ENCODE data around the gene ARID5B.

Gene ARID5B

GRCh38 chr10:61888744-61889143 is 12.8 kb upstream of the ARID5B start:
- DNase-seq (ENCODE audit: low read depth): no peak

DNA sequence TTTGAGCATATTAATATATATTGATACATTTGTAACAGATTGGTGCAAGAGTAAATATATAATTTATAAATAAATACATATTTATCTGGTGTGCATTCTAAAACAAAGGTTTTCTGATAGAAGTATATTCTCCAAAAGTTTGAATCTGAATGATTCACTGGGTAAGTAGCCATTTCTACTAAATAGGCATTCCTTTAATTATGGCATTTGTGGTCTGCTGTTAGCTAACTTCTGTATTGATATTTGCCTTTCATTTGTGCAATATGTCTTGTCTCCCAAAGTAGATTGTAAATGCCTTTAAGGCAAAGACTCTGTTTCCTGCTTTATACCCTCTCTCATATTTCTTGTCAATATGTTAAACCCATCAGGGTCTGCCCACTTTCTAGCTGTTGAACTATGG is 11.1 kb upstream of the ARID5B start:
- no peak for DNase-seq (ENCODE audit: low read depth)

DNA sequence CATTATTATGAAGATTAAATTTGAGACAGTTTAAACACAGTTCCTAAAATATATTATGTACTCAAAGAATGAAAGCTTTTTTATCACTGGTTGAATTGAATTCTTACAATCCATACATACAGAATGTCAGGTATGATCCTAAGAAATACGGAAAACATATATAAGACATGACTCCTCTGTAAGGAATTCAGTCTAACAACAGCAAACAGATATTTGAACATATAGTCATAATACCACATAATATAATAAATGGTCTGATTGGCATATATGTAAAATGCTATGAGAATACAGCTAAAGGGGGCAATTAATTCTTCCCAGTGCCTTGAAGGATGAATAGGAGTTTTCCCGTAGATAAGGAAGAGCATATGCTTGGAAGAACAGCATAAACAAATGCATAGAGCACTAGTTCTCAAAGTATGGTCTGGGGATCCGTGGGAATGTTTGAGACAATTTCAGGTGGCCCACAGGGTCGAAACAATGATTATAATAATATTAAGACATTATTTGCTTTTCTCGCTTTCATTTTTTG is 10.6 kb upstream of the ARID5B start:
- no peak for DNase-seq (ENCODE audit: low read depth)

- no peak for DNase-seq (ENCODE audit: low read depth)
Measured at GRCh38 chr10:61891906-61892585, 9.5 kb upstream of the ARID5B start.

DNA sequence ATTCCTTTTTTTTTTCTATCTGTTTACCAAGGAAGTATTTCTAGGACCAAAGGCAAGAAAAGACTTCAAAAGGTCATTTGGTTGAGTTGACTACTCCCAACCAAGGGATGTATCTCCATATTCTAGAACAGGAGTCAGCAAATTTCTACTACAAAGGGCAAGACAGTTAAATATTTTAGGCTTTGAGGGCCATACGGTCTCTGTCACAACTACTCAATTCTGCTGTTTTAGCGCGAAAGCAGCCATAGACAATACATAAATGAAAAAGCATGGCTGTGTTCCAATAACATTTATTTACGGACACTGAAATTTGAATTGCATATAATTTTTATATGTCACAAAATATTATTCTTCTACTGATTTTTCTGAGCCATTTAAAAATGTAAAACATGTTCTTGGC is 8.5 kb upstream of the ARID5B start:
- no peak for DNase-seq (ENCODE audit: low read depth)

GRCh38 chr10:61894133-61894532 is 7.4 kb upstream of the ARID5B start:
- DNase-seq (ENCODE audit: low read depth): no peak

- DNase-seq (ENCODE audit: low read depth): no peak
Measured at GRCh38 chr10:61895898-61896600, 5.5 kb upstream of the ARID5B start.

GRCh38 chr10:61896854-61897661 is 4.4 kb upstream of the ARID5B start:
- no peak for DNase-seq (ENCODE audit: low read depth)

- DNase-seq (ENCODE audit: low read depth): no peak
Measured at GRCh38 chr10:61897671-61898434, 3.6 kb upstream of the ARID5B start.

GRCh38 chr10:61898435-61898778 is 3.1 kb upstream of the ARID5B start:
- DNase-seq (ENCODE audit: low read depth): no peak

GRCh38 chr10:61899069-61899531 is 2.4 kb upstream of the ARID5B start:
- DNase-seq (ENCODE audit: low read depth): no peak

GRCh38 chr10:61899663-61899996 is 1.9 kb upstream of the ARID5B start:
- no peak for DNase-seq (ENCODE audit: low read depth)

GRCh38 chr10:61899997-61900828 is 1.3 kb upstream of the ARID5B start:
- peak; percentile 35 for DNase-seq (ENCODE audit: low read depth)

- no peak for DNase-seq (ENCODE audit: low read depth)
Measured at GRCh38 chr10:61901829-61902444, 438 bp downstream of the ARID5B start.

DNA sequence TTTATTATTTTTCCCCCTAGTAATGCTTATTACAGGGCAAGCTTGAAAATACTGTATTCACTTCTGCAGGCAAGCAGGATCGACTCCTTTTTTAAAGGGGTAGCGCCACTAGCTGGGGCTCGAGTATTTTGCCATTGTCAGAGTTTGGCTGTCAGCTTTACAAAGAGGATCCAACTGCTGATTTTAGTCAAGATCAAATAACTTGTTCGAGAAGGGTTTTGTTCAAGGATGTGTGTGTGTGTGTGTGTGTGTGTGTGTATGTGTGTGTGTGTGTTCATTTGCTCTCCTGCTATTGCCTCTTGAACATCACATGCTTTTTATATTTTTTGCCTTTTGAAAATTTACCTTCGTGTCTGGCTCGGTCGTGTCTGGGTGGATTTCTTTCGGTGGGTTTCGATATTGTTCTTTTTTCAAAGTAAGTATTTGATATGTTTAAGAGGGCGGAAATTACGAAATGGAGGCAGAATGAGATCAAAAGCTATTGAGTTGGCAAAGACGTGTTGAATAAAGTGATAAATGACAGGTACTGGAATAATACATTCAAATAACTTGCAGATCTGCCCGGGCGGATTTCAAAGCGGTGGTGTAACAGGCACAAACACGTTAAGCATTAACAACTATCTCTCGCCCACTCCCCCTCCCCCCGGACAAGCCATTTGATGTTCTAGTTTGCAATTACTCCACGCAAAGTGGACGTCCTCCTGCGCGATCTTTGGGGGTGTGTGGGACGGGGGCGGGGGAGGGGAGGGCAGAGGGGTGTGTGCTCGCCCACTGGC is 1.1 kb downstream of the ARID5B start:
- peak; percentile 31 for DNase-seq (ENCODE audit: low read depth)

GRCh38 chr10:61903221-61903927 is 1.9 kb downstream of the ARID5B start:
- peak; percentile 41 for DNase-seq (ENCODE audit: low read depth)

DNA sequence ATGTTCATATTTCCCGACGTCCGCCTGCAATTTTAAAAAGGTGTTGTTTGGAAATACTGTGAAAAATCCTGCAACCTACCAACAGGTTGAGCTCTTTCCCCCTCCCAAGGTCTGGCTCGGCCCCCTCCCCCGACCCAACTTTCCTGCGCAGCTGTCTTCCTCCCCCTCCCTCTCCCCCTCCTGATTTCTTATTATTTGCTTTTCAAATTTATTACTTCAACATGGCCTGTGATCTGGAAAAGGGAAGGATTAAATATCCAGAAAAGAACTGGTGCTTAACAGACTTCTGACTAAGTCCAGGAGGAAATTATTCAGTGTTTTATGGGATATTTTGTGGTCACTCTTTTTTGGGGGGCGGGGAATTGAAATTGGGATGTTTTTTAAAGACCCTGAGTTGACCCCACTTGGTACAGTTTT is 2.4 kb downstream of the ARID5B start:
- DNase-seq (ENCODE audit: low read depth): no peak

DNA sequence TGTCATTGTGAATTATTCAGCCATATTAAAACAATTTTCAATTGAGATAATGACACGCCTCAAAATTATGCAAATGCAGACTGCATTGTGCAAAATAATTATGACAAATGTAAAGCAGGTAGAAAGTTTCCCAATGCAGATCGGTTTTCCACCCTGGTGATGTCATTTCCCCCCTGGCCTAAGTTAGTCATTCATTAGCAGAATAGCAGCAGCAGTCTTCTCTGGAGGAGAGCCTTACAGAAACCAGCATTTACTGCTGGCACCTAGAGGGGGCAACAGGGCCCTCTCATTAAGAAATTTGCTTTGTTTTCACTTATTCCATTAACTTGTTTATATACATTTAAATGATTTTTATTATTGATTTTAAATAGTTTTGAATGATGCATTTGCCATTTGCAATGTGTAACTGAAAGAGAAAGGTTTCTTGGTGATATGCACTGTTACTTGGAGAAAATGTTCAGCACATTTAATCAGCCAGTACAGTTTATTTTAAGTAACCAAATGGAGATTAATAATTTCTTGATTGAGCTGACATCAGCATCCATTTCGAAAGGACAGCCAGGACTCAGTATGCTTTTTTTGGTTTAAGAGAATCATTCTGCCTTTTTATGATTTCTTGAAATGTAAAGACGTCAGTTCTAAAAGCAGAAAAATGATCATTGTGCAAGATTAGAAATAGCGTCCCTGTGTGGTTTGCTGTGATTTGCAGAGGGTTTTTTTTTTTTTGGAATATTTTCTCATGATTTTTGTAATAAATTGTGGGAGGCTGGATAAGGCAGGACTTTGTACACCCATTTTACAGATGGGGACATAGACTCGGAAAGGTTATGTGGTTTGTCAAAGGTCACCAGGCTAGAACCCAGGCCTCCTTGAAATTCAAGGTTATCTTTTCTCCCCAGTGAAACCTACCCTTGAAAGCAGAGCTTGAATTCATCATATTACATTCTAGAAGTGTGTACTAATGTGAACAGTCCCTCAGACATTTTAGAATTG is 3.5 kb downstream of the ARID5B start:
- no peak for DNase-seq (ENCODE audit: low read depth)
